Measurements from ENCODE around the gene EI24. TPM values are rescaled to one million over a fixed set of nuclear protein-coding genes. Genes with fewer than 3 reads are reported as not detected.
A peak's percentile ranks its signal among the peaks of the same experiment; 100 is the strongest.

EI24 gene
- total RNA-seq, 2 experiments from 2014 or later, result 42.8 to 44.1 TPM

DNA sequence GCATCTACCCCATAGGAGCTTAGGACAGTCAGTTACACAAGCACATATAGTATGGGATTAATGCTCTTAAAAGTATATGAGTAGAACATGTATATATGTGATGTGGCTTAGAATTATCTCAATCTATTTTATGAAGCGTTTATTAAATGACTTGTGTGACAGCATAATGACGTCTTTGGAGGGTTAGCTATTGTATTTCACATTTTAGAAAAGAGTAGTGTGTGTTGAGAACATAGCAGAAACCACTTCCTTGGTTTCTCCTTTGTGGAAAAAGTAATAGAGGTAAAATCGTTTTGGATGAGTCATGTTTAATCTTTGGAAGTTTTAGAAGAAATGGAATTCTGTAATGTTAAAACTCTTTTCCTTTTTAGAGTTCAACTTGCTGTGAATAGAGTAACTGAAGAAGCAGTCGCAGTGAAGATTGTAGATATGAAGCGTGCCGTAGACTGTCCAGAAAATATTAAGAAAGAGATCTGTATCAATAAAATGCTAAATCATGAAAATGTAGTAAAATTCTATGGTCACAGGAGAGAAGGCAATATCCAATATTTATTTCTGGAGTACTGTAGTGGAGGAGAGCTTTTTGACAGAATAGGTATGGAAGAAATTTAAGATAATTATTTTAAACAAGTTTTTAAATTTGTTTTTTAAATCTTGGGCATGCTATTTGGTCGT is 58.1 kb downstream of the EI24 start:
- Mint-ChIP-seq H3K36me3 (ENCODE audit: low read depth) (peaks cover 46% of the 10 kb centered on the region), H3K27me3 (no peaks in the 10 kb centered on the region), H3K9me3 (no peaks in the 10 kb centered on the region), H3K27ac (no peak overlapping the region), H3K4me3 (peak overlapping the region; percentile 93), H3K4me1 (ENCODE audit: low read depth) (peaks cover 23% of the 10 kb centered on the region)
- ATAC-seq (no peak), DNase-seq (no peak)
- ChIA-PET POLR2A (interaction anchor here (0.6 to 5.7 kb wide), 3 partner anchors 13 to 153 kb away, joined by 3 to 43 read pairs (median 3); partner anchors contain the start of gene STT3A), CTCF (interaction anchor here (0.7 to 2.8 kb wide), 5 partner anchors 10 to 28 kb away, joined by 3 to 8 read pairs (median 4); no protein-coding TSS in a partner anchor)
- TF ChIP-seq, protein P1, sequence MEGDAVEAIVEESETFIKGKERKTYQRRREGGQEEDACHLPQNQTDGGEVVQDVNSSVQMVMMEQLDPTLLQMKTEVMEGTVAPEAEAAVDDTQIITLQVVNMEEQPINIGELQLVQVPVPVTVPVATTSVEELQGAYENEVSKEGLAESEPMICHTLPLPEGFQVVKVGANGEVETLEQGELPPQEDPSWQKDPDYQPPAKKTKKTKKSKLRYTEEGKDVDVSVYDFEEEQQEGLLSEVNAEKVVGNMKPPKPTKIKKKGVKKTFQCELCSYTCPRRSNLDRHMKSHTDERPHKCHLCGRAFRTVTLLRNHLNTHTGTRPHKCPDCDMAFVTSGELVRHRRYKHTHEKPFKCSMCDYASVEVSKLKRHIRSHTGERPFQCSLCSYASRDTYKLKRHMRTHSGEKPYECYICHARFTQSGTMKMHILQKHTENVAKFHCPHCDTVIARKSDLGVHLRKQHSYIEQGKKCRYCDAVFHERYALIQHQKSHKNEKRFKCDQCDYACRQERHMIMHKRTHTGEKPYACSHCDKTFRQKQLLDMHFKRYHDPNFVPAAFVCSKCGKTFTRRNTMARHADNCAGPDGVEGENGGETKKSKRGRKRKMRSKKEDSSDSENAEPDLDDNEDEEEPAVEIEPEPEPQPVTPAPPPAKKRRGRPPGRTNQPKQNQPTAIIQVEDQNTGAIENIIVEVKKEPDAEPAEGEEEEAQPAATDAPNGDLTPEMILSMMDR (IDR thresholded peaks at IDR 0.05), result no peak
- intact Hi-C loops (cut with micrococcal nuclease), result loop anchor here (10.0 kb wide), 1 partner anchor 247 kb away; no protein-coding TSS in a partner anchor

Other genes with a start within 250 kb of the EI24 start
- gene FEZ1, start 73.2 kb upstream of the EI24 start, total RNA-seq, result 1 to 10 TPM; 4.5 to 6.0 TPM
- 100 to 1,000 TPM; 111 to 114 TPM for gene STT3A, start 23.4 kb downstream of the EI24 start, total RNA-seq
- gene CHEK1, start 55.7 kb downstream of the EI24 start, total RNA-seq, result 100 to 1,000 TPM; 134 to 139 TPM
- gene ACRV1, start 111.4 kb downstream of the EI24 start, total RNA-seq, result not detected
- not detected for gene PATE1, start 176.8 kb downstream of the EI24 start, total RNA-seq
- gene PATE2, start 209.4 kb downstream of the EI24 start, total RNA-seq, result not detected
- gene PATE3, start 218.7 kb downstream of the EI24 start, total RNA-seq, result not detected